ENCODE measurements around the gene MTAP.

Gene MTAP

DNA sequence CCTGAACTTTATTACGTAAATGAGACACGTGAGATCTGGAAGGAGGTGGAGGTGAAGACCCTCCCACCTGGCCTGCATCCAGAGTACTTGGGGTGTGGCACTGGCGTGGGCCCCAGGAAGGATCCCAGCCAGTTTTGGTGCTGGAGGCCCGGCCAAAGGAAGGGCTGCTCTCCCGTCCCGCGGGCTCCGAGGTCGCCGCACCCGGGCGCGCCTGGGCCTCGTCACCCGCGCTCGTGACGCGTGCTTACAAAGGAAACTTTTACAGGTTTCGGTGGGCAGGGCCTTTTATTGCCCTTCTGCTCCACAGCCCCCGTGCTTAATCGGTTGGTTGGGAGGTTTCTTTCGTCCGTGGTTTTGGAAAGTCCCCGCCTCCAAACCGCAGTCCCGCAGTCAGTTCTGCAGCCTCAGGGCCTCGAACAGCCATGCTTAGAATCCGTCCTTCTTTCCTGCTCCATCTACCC is 162.5 kb downstream of the MTAP start:
- peaks cover 0 to 22% (median 9%) of the 10 kb centered on the region in 4 donors for H3K4me1 ChIP-seq
- peaks cover 0 to 8% (median 3%) of the 10 kb centered on the region in 3 donors for H3K9me3 ChIP-seq
- no peak overlapping the region for H3K27ac ChIP-seq
- peak overlapping the region; percentile 24 to 30 for H3K4me3 ChIP-seq
- peaks cover 0 to 69% of the 10 kb centered on the region in 2 donors for H3K27me3 ChIP-seq
- intact Hi-C loops (cut with DNase I; ENCODE audit: low total_unique reads) = no loop called here
- no peak for DNase-seq
- H3K36me3 ChIP-seq = no peaks in the 10 kb centered on the region
- TF ChIP-seq, protein P1, sequence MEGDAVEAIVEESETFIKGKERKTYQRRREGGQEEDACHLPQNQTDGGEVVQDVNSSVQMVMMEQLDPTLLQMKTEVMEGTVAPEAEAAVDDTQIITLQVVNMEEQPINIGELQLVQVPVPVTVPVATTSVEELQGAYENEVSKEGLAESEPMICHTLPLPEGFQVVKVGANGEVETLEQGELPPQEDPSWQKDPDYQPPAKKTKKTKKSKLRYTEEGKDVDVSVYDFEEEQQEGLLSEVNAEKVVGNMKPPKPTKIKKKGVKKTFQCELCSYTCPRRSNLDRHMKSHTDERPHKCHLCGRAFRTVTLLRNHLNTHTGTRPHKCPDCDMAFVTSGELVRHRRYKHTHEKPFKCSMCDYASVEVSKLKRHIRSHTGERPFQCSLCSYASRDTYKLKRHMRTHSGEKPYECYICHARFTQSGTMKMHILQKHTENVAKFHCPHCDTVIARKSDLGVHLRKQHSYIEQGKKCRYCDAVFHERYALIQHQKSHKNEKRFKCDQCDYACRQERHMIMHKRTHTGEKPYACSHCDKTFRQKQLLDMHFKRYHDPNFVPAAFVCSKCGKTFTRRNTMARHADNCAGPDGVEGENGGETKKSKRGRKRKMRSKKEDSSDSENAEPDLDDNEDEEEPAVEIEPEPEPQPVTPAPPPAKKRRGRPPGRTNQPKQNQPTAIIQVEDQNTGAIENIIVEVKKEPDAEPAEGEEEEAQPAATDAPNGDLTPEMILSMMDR (IDR thresholded peaks at IDR 0.05) = no peak

DNA sequence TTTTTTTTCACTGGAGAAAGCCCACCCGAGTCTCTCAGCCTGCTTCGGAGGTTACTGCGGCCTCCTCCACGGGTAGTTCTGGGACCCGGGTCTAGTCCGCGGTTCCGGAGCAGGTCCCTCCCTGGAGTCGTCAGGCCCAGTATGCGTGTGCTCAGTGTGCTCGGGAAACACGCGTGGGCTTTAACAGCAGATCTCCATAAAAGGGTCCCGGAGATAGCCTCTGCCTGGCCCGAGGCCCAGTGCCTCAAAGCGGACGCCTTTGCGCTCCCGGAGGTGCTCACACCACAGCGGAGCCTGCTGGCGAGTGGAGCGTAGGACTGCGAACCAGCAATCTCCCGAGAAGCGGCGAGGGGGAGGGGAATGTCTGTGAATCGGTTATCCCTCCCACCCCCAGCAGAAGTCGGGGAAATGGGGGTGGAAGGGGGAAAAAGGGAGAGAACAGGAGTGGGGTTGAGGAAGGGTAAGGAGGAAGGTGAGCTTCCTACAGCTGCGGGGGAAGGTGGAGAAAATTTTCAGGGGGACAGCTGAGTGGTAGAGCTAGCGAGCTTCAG is 163.0 kb downstream of the MTAP start:
- Histone ChIP-seq H3K9me3 (peaks cover 0 to 8% (median 3%) of the 10 kb centered on the region in 3 donors), H3K27me3 (peaks cover 0 to 74% of the 10 kb centered on the region in 2 donors), H3K36me3 (no peaks in the 10 kb centered on the region), H3K4me3 (peak overlapping the region; percentile 24 to 30), H3K27ac (no peak overlapping the region), H3K4me1 (peaks cover 0 to 22% (median 9%) of the 10 kb centered on the region in 4 donors)
- DNase-seq = no peak
- TF ChIP-seq, protein P1 (IDR thresholded peaks at IDR 0.05) = no peak
- intact Hi-C loops (cut with DNase I; ENCODE audit: low total_unique reads) = no loop called here

DNA sequence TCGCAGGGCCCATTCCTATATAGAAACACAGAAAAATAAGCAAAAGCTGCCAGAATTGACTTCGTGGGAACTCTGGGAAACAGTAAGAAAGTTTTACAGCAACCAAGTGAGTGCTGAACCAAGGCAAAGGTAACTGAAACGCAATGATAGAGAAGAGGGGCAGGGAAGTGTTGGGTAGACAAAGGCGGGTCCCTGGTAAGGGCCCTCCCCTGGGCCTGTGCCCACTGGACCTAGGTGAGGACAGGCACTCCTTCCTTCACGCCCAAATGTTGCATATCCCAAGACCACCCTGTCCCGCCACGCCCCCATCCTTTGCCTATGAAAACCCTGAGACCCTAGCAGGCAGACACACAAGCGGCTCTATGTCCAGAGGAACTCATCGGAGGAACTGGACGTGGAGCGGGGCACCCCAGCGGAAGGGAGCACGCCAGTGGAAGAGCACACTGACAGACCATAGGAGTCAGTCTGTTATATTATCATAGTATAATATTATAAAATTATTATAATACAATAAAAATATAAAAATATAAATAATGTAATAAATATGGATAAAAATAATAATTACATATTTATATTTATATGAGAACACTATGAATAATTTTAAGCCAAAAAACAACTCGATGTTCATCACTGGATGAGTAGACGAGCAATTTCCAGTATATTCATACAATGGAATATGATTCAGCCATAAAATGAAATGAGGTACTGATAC is 163.9 kb downstream of the MTAP start:
- no peak for DNase-seq
- no peak overlapping the region for H3K4me3 ChIP-seq
- H3K36me3 ChIP-seq = no peaks in the 10 kb centered on the region
- intact Hi-C loops (cut with DNase I; ENCODE audit: low total_unique reads) = no loop called here
- no peak overlapping the region for H3K27ac ChIP-seq
- H3K4me1 ChIP-seq = peaks cover 0 to 22% (median 9%) of the 10 kb centered on the region in 4 donors
- H3K27me3 ChIP-seq = peaks cover 4 to 83% of the 10 kb centered on the region in 2 donors
- TF ChIP-seq, protein P1 (IDR thresholded peaks at IDR 0.05) = no peak
- H3K9me3 ChIP-seq = peaks cover 0 to 8% (median 3%) of the 10 kb centered on the region in 3 donors

DNA sequence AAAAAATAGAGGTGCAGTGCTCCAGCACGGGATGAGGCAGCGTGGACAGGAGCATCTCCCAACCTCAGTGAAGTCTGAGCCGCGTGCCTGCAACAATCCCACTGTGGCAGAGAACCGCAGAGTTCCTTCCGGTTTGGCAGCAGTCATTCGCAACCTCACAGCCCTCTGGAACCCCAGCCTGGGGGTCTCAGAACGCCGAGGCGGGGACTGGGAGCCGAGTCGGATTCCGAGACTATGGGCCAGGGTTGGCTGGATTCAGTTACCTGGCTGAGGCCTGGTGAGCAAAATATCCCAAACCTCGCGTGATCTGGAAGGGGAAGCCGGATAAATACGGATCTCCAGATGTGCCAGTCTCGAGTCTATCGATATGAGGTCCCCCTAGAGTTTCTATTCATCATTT is 164.7 kb downstream of the MTAP start:
- H3K4me1 ChIP-seq = peaks cover 0 to 22% (median 9%) of the 10 kb centered on the region in 4 donors
- intact Hi-C loops (cut with DNase I; ENCODE audit: low total_unique reads) = no loop called here
- H3K27me3 ChIP-seq = peaks cover 4 to 91% of the 10 kb centered on the region in 2 donors
- no peaks in the 10 kb centered on the region for H3K36me3 ChIP-seq
- TF ChIP-seq, protein P1 (IDR thresholded peaks at IDR 0.05) = no peak
- no peak overlapping the region for H3K27ac ChIP-seq
- H3K9me3 ChIP-seq = peaks cover 0 to 8% (median 3%) of the 10 kb centered on the region in 3 donors
- no peak overlapping the region for H3K4me3 ChIP-seq
- DNase-seq = no peak

DNA sequence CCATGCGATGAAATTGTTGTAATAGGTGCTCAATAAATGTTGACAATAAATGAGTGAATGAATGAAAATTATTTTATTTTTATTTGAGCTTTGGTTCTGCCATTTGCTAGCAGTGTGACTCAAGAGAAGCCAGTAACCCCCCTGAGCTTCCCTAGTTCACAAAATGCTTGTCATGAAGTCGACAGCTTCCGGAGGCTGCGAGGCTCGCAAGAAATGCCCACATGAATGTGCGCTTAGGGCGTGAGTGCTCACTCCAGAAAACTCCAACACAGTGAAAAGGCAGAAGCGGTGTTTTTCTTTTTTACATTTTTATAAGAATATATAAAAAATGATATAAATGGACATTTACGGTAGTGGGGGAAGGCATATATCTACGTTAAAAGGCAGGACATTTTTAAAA is 165.3 kb downstream of the MTAP start:
- Histone ChIP-seq H3K27ac (no peak overlapping the region), H3K4me3 (no peak overlapping the region), H3K4me1 (peaks cover 0 to 22% (median 9%) of the 10 kb centered on the region in 4 donors), H3K36me3 (no peaks in the 10 kb centered on the region), H3K27me3 (peaks cover 4 to 97% of the 10 kb centered on the region in 2 donors), H3K9me3 (peaks cover 0 to 8% (median 3%) of the 10 kb centered on the region in 3 donors)
- TF ChIP-seq, protein P1 (IDR thresholded peaks at IDR 0.05) = no peak
- intact Hi-C loops (cut with DNase I; ENCODE audit: low total_unique reads) = no loop called here
- no peak for DNase-seq

Data from tibial artery (tissue), 4 donors.